Stomach (tissue), 8 donors: Measurements from ENCODE around the gene SMIM45.

Experiments
- DNase-seq, 2 donors: peaks; one replicate each; pipeline versions ENCODE4 v3.0.0 to v3.0.0-alpha.2; 2013 to 2019
- H3K27ac ChIP-seq, 5 donors: fragments of 200-600 bp in 4 of 5; sonication (generic) in 4 of 5; one replicate each; pipeline ENCODE4 v1.5.1; 2013 to 2019; ENCODE audit warnings: mild to moderate bottlenecking in 1 of 5, moderate library complexity in 1 of 5
- H3K27me3 ChIP-seq, 3 donors: fragments of 200-600 bp; sonication (generic); one replicate each; pipeline ENCODE4 v1.5.1; 2017 to 2019; ENCODE audit warnings: mixed run types in 1 of 3
- H3K36me3 ChIP-seq, 4 donors: fragments of 200-600 bp; sonication (generic); 1 replicate in 3 of 4; 2 replicates in 1 of 4; pipeline ENCODE4 v1.5.1; 2016 to 2019
- H3K4me1 ChIP-seq, 4 donors: fragments of 200-600 bp; sonication (generic); one replicate each; pipeline ENCODE4 v1.5.1; 2016 to 2019
- H3K4me3 ChIP-seq, 4 donors: fragments of 200-600 bp; sonication (generic) in 3 of 4; one replicate each; pipeline ENCODE4 v1.5.1; 2016 to 2019; ENCODE audit warnings: mild to moderate bottlenecking in 1 of 4
- H3K9me3 ChIP-seq, 4 donors: fragments of 200-600 bp; sonication (generic); one replicate each; pipeline ENCODE4 v1.5.1; 2016 to 2019
- CTCF ChIP-seq, 7 experiments: fragments of 450-650 bp in 4 of 7; fragments of 200-600 bp in 3 of 7; sonication (generic) in 3 of 7; IDR thresholded peaks; one replicate each; pipeline ENCODE4 v1.5.1; 2016 to 2019; ENCODE audit warnings: antibody characterized with exemption in 7 of 7, control low read depth in 2 of 7, mild to moderate bottlenecking in 1 of 7
- EP300 ChIP-seq: sonication (generic); formaldehyde crosslinking; IDR thresholded peaks from one replicate; pipeline ENCODE4 v1.6.1; 2017; ENCODE audit warnings: antibody characterized with exemption
- POLR2A ChIP-seq, 4 donors: fragments of 450-650 bp; IDR thresholded peaks; one replicate each; pipeline ENCODE4 v1.6.1; 2016; ENCODE audit warnings: antibody characterized with exemption in 4 of 4, control low read depth in 2 of 4, mild to moderate bottlenecking in 1 of 4, moderate library complexity in 1 of 4
- POLR2AphosphoS5 ChIP-seq, 3 donors: sonication (generic); formaldehyde crosslinking; IDR thresholded peaks; one replicate each; pipeline ENCODE4 v1.6.1; 2016; ENCODE audit warnings: antibody characterized with exemption in 3 of 3
- WGBS, 5 donors: extraction: QIAGEN DNeasy Blood & Tissue Kit in 3 of 5; methylation state at CpG; one replicate each; pipeline versions ENCODE4 v1.1.5 to v1.1.7; 2013 to 2018; 5-methylcytosine and 5-hydroxymethylcytosine counted together
- intact Hi-C: fragments of 100-400 bp; cut with DNase I; formaldehyde crosslinking; loops from one replicate; pipeline ENCODE4 v1.15.1; 2023; ENCODE audit warnings: low total_unique reads
- donor health status: healthy with polysubstance abuse.
- donor health status: Bipolar disorder and iron deficiency.
- donor health status: healthy.

The SMIM45 gene

GRCh38 chr22:41983513-41984405 lies 31.8 kb downstream of the SMIM45 start:
- WGBS, 5 donors, result 75 to 84% (median 80%) methylated on average over 6 of the region's 6 CpGs
- Histone ChIP-seq H3K9me3 (no peaks in the 10 kb centered on the region), H3K4me1 (no peaks in the 10 kb centered on the region), H3K36me3 (no peaks in the 10 kb centered on the region), H3K4me3 (no peak overlapping the region), H3K27ac (no peak overlapping the region), H3K27me3 (peaks cover 0 to 5% (median 0%) of the 10 kb centered on the region in 3 donors)
- TF ChIP-seq POLR2AphosphoS5 (IDR thresholded peaks at IDR 0.05) (no peak), POLR2A (IDR thresholded peaks at IDR 0.05) (no peak), CTCF (IDR thresholded peaks at IDR 0.05) (no peak), EP300 (no peak)
- intact Hi-C loops, result no loop called here
- DNase-seq, result no peak

DNA sequence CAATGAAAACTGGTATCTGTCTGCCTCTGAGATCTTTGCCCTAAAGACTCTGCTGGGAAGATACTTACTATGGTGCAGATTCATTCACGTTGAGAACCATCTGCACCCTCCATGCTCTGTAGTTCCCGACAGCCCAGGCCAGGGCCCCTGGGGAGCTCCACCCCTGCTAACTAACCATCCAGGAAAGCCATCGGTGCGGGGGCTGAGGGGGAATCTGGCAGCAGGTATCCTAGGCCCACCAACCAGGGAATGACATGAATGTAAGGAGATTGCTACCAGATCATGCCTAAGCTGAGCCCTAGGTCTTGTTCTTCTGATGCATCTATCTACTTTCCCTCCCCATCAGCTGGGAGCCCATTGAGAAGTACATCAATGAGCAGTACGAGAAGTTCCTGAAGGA lies 35.3 kb downstream of the SMIM45 start:
- DNase-seq, result no peak
- no peaks in the 10 kb centered on the region for H3K27me3 ChIP-seq
- intact Hi-C loops, result no loop called here
- H3K36me3 ChIP-seq, result no peaks in the 10 kb centered on the region
- H3K4me3 ChIP-seq, result no peak overlapping the region
- 91 to 98% (median 93%) methylated on average over 5 of the region's 5 CpGs for WGBS, 5 donors
- no peaks in the 10 kb centered on the region for H3K9me3 ChIP-seq
- H3K27ac ChIP-seq, result no peak overlapping the region
- TF ChIP-seq EP300 (no peak), POLR2AphosphoS5 (IDR thresholded peaks at IDR 0.05) (no peak), CTCF (IDR thresholded peaks at IDR 0.05) (no peak), POLR2A (IDR thresholded peaks at IDR 0.05) (no peak)
- no peaks in the 10 kb centered on the region for H3K4me1 ChIP-seq

DNA sequence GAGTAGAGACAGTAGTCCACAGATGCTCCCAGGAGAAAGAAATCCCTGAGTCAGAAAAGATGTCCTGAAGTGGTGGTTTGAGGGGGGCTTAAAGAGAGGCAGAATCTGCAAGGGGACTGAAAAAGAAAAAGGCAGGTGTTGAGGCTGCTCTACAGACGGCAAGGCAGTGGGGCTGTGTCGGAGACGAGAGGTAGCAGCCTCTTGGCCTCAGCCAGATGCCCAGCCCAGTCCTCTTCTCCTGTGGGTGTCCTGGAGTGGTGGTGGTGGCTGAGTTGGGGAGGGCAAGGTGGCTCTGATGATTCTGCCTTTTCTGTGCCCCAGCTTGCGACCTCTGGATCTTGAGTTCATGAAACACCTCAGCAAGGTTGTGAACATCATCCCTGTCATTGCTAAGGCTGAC lies 37.3 kb downstream of the SMIM45 start:
- no peak for DNase-seq
- Histone ChIP-seq H3K27ac (no peak overlapping the region), H3K9me3 (no peaks in the 10 kb centered on the region), H3K36me3 (no peaks in the 10 kb centered on the region), H3K4me1 (no peaks in the 10 kb centered on the region), H3K27me3 (no peaks in the 10 kb centered on the region), H3K4me3 (no peak overlapping the region)
- TF ChIP-seq EP300 (no peak), CTCF (IDR thresholded peaks at IDR 0.05) (no peak)
- intact Hi-C loops, result no loop called here
- WGBS, 5 donors, result 71 to 91% (median 75%) methylated on average over 4 of the region's 4 CpGs

- Histone ChIP-seq H3K4me3 (no peak overlapping the region), H3K4me1 (no peaks in the 10 kb centered on the region), H3K27me3 (no peaks in the 10 kb centered on the region), H3K27ac (no peak overlapping the region), H3K9me3 (no peaks in the 10 kb centered on the region), H3K36me3 (no peaks in the 10 kb centered on the region)
- DNase-seq, result no peak
- 91 to 96% (median 92%) methylated on average over 7 of the region's 7 CpGs for WGBS, 5 donors
- TF ChIP-seq EP300 (no peak), POLR2AphosphoS5 (IDR thresholded peaks at IDR 0.05) (no peak), CTCF (IDR thresholded peaks at IDR 0.05) (no peak), POLR2A (IDR thresholded peaks at IDR 0.05) (no peak)
- intact Hi-C loops, result no loop called here
These were observed 39.2 kb downstream of the SMIM45 start for GRCh38 chr22:41991111-41991510.
